ENCODE data around the gene PRKAG2.

The PRKAG2 gene

GRCh38 chr7:151818674-151819519 lies 58.0 kb downstream of the PRKAG2 start:
- no peak for DNase-seq (ENCODE audit: low read depth, low spot score)

- DNase-seq (ENCODE audit: low read depth, low spot score), result no peak
These were observed 58.8 kb downstream of the PRKAG2 start for GRCh38 chr7:151817981-151818673.

GRCh38 chr7:151817315-151817690 lies 59.6 kb downstream of the PRKAG2 start:
- DNase-seq (ENCODE audit: low read depth, low spot score), result no peak

- no peak for DNase-seq (ENCODE audit: low read depth, low spot score)
These were observed 60.2 kb downstream of the PRKAG2 start for GRCh38 chr7:151816562-151817314.

GRCh38 chr7:151815419-151815818 lies 61.5 kb downstream of the PRKAG2 start:
- no peak for DNase-seq (ENCODE audit: low read depth, low spot score)

GRCh38 chr7:151814400-151815009 lies 62.4 kb downstream of the PRKAG2 start:
- peak; percentile 43 for DNase-seq (ENCODE audit: low read depth, low spot score)

- DNase-seq (ENCODE audit: low read depth, low spot score), result no peak
These were observed 62.9 kb downstream of the PRKAG2 start for GRCh38 chr7:151813997-151814396.

GRCh38 chr7:151813445-151813844 lies 63.5 kb downstream of the PRKAG2 start:
- no peak for DNase-seq (ENCODE audit: low read depth, low spot score)

GRCh38 chr7:151812967-151813366 lies 63.9 kb downstream of the PRKAG2 start:
- no peak for DNase-seq (ENCODE audit: low read depth, low spot score)

GRCh38 chr7:151810441-151811232 lies 66.3 kb downstream of the PRKAG2 start:
- peak; percentile 43 for DNase-seq (ENCODE audit: low read depth, low spot score)

GRCh38 chr7:151809864-151810170 lies 67.1 kb downstream of the PRKAG2 start:
- no peak for DNase-seq (ENCODE audit: low read depth, low spot score)

GRCh38 chr7:151809146-151809863 lies 67.6 kb downstream of the PRKAG2 start:
- DNase-seq (ENCODE audit: low read depth, low spot score), result no peak

GRCh38 chr7:151808400-151809145 lies 68.3 kb downstream of the PRKAG2 start:
- peak; percentile 53 for DNase-seq (ENCODE audit: low read depth, low spot score)

GRCh38 chr7:151807846-151808245 lies 69.1 kb downstream of the PRKAG2 start:
- no peak for DNase-seq (ENCODE audit: low read depth, low spot score)

GRCh38 chr7:151806952-151807775 lies 69.8 kb downstream of the PRKAG2 start:
- DNase-seq (ENCODE audit: low read depth, low spot score), result no peak

GRCh38 chr7:151806204-151806603 lies 70.7 kb downstream of the PRKAG2 start:
- no peak for DNase-seq (ENCODE audit: low read depth, low spot score)

- DNase-seq (ENCODE audit: low read depth, low spot score), result no peak
These were observed 71.7 kb downstream of the PRKAG2 start for GRCh38 chr7:151805191-151805590.

GRCh38 chr7:151804756-151805155 lies 72.2 kb downstream of the PRKAG2 start:
- DNase-seq (ENCODE audit: low read depth, low spot score), result no peak

- no peak for DNase-seq (ENCODE audit: low read depth, low spot score)
These were observed 73.1 kb downstream of the PRKAG2 start for GRCh38 chr7:151803841-151804240.
